Activated CD4-positive, alpha-beta T cell treated with anti-CD3 and anti-CD28 coated beads for 1 hour (primary cell): ENCODE results near the gene TCERG1.
"Not testable (repeated sequence)": the region's sequence is repeated elsewhere in the genome, so short reads cannot be mapped to it uniquely, and the experiment has no call there.

Source experiments
- DNase-seq: peaks from one replicate; pipeline ENCODE4 v3.0.0-alpha.2; 2020

TCERG1 gene

GRCh38 chr5:146523698-146524097 is 76.6 kb downstream of the TCERG1 start:
- no peak for DNase-seq

DNA sequence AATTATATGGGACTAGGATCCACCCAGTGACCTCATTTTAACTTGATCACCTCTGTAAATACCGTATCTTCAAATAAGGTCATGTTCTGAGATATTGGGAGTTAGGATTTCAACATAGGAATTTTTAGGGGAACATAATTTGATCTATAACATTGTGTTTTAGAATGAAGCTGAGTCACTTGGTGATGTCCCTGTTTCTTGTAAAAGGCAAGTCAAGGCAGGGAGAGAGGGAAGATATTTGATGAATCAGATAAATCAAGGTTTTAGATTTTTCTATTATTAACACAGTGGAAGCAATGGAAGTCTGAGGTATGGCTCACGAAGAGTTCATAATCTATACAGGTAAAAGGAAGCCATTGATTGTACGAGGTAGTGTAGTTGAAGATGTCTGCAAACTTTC is 80.7 kb downstream of the TCERG1 start:
- no peak for DNase-seq

DNA sequence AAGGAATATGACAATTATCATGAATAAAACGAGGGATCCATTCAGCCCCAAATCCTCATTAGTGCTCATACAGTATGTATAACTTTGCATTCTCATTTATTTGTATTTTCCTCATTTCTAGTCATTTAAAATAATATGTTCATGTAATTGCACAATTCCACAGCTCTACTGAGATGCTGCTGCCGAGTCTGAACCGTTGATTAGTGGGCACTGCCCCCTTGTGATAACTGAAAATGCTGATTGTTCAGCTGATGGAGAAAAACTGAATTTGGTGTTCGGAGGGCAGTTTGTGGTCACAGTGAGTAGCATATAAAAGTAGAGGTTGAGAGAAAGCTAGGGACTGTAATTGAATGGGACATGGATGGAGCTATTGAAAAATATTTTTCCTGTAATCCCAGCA is 81.1 kb downstream of the TCERG1 start:
- DNase-seq = no peak

DNA sequence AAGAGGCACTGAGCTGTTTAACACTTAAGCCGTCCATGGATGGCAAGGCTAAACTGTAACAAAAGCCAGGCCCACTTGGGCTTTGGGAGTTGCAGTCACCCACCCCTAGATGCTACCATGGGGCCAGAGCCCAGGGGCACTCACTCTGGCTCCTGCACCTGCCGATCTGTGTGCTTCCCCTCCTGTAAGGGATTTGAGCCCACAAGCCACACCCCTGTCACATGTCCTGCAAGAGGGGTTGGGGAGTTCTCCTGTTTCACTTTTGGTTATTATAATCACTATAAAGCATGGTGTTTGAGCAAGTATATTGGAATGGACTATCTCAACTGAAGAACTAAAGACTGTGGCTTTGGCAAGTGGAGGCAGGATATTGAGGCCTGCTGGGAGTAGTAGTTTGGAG is 82.9 kb downstream of the TCERG1 start:
- no peak for DNase-seq

DNA sequence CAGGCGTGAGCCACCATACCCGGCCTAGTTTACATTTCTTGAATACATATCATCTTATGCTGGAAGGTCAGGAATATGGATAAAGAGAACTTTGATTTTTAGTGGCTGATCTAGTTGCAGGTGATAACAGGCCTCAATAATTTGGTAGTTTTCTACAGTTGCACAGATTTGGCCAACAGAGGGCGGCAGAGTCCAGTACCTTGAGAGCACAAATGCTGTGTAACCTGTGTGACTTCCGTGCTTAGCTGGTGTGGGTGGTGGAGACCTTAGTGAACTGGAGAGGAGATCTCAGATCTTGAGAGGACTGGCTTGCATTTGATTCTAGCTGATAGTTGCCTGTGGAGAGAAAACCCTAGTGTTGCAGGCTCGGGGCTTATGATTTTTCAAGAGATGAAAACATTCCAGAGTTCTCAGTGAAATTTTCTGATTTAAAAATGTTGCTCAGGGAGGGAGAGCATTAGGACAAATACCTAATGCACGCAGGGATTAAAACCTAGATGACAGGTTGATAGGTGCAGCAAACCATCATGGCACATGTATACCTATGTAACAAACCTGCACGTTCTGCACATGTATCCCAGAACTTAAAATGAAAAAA is 86.2 kb downstream of the TCERG1 start:
- DNase-seq = peak; percentile 54

- DNase-seq = no peak
Measured at GRCh38 chr5:146533882-146534281, 86.7 kb downstream of the TCERG1 start.

DNA sequence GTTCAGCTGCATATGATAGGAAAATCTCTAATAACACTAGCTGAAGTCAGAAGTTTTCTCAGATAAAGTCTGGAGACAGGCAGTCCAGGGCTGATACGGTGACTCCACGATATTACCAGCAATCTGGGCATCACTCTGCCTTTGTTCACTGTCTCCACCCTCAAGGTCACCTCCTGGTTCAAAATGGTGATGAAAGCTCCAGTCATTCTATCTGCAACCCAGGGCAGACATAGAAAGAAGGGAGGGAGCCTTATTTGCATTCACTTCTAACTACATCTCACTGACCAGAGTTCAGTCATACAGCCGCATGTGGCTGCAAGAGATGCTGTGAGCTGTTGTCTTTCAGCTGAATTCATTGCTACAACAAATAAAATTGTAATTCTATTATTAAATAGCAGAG is 91.3 kb downstream of the TCERG1 start:
- DNase-seq = no peak

DNA sequence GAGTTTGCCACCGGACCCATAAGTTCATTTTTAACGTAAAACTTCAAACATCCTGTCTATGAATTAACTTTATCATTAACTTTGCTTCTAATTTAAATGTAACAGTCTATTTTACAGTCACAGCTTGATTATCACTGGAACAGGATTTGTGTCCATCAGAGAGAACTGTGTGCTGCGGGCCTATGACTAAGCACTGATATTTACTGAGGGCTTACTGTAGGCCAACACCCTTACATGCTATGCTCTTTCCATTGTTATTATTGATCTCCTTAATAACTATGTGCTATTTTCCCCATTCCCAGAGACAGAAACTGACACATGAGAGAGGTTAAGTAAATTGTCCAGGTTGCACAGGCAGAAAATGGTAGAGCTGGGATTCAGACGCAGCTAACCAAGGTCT is 92.8 kb downstream of the TCERG1 start:
- DNase-seq = no peak

GRCh38 chr5:146540414-146540813 is 93.3 kb downstream of the TCERG1 start:
- no peak for DNase-seq

DNA sequence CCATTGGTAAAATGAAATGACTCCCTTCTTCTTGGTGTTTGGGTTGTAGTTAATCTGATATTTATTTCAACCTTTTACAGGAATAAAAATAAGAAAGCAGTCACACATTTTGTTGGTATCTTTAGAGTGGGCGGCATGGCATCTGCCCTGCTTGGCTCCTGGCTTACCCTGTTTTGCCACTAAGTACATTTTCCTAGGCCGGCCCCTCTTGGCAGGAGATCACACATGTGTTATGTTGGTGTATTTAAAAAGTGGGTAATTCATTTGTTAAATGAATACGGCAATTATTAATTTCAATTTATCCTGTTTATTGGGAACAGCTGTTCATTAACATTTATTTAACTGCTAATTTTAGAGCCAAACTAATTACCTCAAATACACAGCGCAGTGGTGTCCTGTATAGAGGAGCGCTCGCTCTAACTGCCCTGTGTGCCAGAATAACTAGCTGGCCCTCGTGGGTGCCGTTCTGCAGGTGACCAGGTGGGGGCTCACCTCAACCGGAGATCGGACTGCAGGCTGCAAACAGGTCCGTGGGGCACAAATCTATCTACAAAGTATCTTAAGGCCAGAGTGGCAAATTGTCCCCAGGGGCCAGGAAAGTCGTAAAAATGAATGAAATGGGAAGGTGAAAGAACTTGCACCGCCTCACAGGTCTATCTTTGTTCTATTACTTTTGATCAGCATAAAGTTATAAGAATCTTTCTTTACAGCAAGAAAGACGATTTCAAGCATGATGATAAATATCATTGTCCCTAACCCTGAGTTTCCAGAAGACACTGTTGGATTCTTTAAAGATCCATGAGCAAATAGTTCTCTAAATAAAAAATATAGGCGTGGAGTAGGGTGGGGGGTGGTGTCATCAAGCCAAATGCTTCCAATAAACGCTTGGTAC is 95.1 kb downstream of the TCERG1 start:
- peak; percentile 43 for DNase-seq

DNA sequence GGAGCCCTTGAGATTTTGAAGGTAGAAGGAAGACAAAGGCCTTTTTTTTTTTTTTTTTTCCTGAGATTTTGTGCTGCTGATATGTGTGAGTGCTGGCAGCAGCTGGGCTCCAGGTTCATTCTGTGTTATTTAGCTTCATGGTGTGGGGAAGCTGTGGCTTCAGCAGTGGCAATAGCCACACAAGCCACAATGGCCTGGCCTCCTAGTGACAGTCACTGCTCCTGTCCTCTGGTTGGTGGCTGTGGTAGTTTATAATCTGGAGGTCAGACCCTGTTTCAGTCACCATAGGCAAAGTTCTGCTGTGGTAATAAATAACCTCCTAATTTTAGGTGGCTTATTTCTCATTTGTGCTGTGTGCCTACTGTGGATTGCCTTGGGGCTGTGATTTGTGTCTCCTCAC is 97.1 kb downstream of the TCERG1 start:
- DNase-seq = no peak

DNA sequence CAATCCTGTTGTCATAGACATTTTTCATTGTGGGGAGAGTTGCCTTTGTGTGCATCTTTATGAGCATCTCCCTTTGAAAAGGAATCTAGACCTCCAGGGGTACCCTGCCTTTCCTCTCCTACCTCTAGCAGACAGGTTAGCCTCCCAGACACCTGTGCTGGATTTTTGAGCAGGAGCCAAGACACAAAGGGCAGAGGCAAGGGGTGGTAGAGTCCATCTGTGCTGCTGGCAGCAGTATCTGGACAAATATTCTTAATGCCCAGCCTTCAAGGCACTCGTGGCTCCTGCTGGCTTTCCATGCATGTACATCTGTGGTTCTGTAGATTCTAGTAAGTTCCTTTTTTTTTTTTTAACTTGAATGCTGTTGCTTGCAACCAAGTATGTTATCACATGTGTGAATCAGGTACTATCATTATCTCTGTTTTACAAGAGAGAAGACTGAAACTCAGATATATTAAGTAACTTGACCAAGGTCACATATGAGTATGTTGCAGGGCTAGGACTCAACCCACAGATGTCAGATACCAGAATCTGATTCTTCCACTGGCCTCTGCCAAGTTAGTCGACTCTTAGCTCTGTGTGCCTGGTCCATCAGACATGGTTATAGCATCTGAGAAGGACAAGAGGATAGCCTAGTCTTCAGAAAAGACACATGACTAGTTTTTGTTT is 101.8 kb downstream of the TCERG1 start:
- no peak for DNase-seq

GRCh38 chr5:146549615-146550014 is 102.5 kb downstream of the TCERG1 start:
- DNase-seq = no peak

- DNase-seq = no peak
Measured at GRCh38 chr5:146553446-146553845, 106.3 kb downstream of the TCERG1 start.

DNA sequence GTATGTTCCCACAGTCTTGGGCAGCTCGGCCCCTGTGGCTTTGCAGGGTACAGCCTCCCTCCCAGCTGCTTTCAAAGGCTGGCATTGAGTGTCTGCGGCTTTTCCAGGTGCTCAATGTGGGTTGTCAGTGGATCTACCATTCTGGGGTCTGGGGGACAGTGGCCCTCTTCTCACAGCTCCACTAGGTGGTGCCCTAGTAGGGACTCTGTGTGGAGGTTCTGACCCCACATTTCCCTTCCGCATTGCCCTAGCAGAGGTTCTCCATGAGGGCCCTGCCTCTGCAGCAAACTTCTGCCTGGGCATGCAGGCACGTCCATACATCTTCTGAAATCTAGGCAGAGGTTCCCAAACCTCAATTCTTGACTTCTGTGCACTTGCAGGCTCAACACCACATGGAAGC is 109.8 kb downstream of the TCERG1 start:
- not testable (repeated sequence) for DNase-seq

- DNase-seq = no peak
Measured at GRCh38 chr5:146560205-146560812, 113.2 kb downstream of the TCERG1 start.
